ENCODE results near the gene TMA7. TPM values are rescaled to one million over a fixed set of nuclear protein-coding genes. Genes with fewer than 3 reads are reported as not detected.

Gene TMA7
- polyA plus RNA-seq, 2 of the 4 experiments (the other 2 are of a cell fraction) = 303 to 417 TPM

GRCh38 chr3:48451270-48451669, 11.2 kb downstream of the TMA7 start:
- no peak overlapping the region for H3K4me2 ChIP-seq
- CTCF ChIA-PET = interaction anchor here (5.0 kb wide), 1 partner anchor 15 kb away, joined by 33 read pairs; no protein-coding TSS in a partner anchor
- H3K4me1 ChIP-seq = peaks cover 9% of the 10 kb centered on the region; the same call in 1 of the 3 replicates
- 100% methylated on average over 1 of the region's 1 CpG for WGBS (ENCODE audit: missing lambda C conversion rate)
- DNase-seq (ENCODE audit: low read depth in 1 of 2, low spot score in 1 of 2) (no peak), FAIRE-seq (no peak), ATAC-seq (no peak)
- no peaks in the 10 kb centered on the region for H3K9me3 ChIP-seq
- TF ChIP-seq MAFK (IDR thresholded peaks at IDR 0.05; ENCODE audit: partially characterized antibody) = no peak
- no peak for TF ChIP-seq MYC (IDR thresholded peaks at IDR 0.05; ENCODE audit: borderline replicate concordance, low read length)
- TF ChIP-seq EHF (CRISPR knock-in tag; IDR thresholded peaks at IDR 0.05) = no peak
- TF ChIP-seq ESRRA (IDR thresholded peaks at IDR 0.05; ENCODE audit: borderline replicate concordance, low read length) = no peak
- TF ChIP-seq POLR2A (IDR thresholded peaks at IDR 0.05; ENCODE audit: low read length) = no peak
- no peak for TF ChIP-seq CHD4 (IDR thresholded peaks at IDR 0.05; ENCODE audit: borderline replicate concordance)
- TF ChIP-seq ZSCAN20 (CRISPR knock-in tag; IDR thresholded peaks at IDR 0.05) = no peak
- no peak for TF ChIP-seq TFCP2L1 (CRISPR knock-in tag; IDR thresholded peaks at IDR 0.05)
- TF ChIP-seq USF2 (IDR thresholded peaks at IDR 0.05) = no peak
- no peak for TF ChIP-seq HDAC2 (IDR thresholded peaks at IDR 0.05)
- TF ChIP-seq HMGXB4 (CRISPR knock-in tag; IDR thresholded peaks at IDR 0.05; ENCODE audit: borderline replicate concordance) = no peak
- TF ChIP-seq MAX (IDR thresholded peaks at IDR 0.05) = no peak
- no peak for TF ChIP-seq CEBPB (IDR thresholded peaks at IDR 0.05)
- TF ChIP-seq JUNB (IDR thresholded peaks at IDR 0.05) = no peak
- no peak for TF ChIP-seq BCL3 (IDR thresholded peaks at IDR 0.05)
- TF ChIP-seq HOXB13 (CRISPR knock-in tag; IDR thresholded peaks at IDR 0.05; ENCODE audit: low read depth) = no peak
- TF ChIP-seq RARB (CRISPR knock-in tag; IDR thresholded peaks at IDR 0.05) = no peak
- TF ChIP-seq SREBF2 (IDR thresholded peaks at IDR 0.05) = no peak
- no peak overlapping the region for H3K4me3 ChIP-seq
- H3K27ac ChIP-seq = no peak overlapping the region
- POLR2A ChIA-PET = no interaction called here

GRCh38 chr3:48456456-48456855, 16.4 kb downstream of the TMA7 start:
- POLR2A ChIA-PET = interaction anchor here (1.3 kb wide), 1 partner anchor 10 kb away, joined by 3 read pairs; the partner anchor contains the start of gene ATRIP

More at GRCh38 chr3:48456456-48456855, 16.4 kb downstream of the TMA7 start:
- Histone ChIP-seq H3K9me3 (no peaks in the 10 kb centered on the region), H3K4me1 (no peaks in the 10 kb centered on the region), H3K4me2 (no peak overlapping the region), H3K27ac (no peak overlapping the region), H3K4me3 (no peak overlapping the region)
- TF ChIP-seq HOXA7 (CRISPR knock-in tag; IDR thresholded peaks at IDR 0.05) = no peak
- TF ChIP-seq FOXS1 (CRISPR knock-in tag; IDR thresholded peaks at IDR 0.05) = no peak
- TF ChIP-seq ESRRA (IDR thresholded peaks at IDR 0.05; ENCODE audit: borderline replicate concordance, low read length) = no peak
- TF ChIP-seq SMC3 (IDR thresholded peaks at IDR 0.05) = no peak
- no peak for TF ChIP-seq SREBF2 (IDR thresholded peaks at IDR 0.05)
- TF ChIP-seq JUN (IDR thresholded peaks at IDR 0.05) = no peak
- no peak for TF ChIP-seq CBX2 (IDR thresholded peaks at IDR 0.05; ENCODE audit: borderline replicate concordance, low read depth)
- no peak for TF ChIP-seq USF2 (IDR thresholded peaks at IDR 0.05)
- no peak for TF ChIP-seq ZSCAN20 (CRISPR knock-in tag; IDR thresholded peaks at IDR 0.05)
- TF ChIP-seq ZNF302 (CRISPR knock-in tag; IDR thresholded peaks at IDR 0.05) = no peak
- FAIRE-seq (no peak), ATAC-seq (no peak), DNase-seq (ENCODE audit: low read depth in 1 of 2, low spot score in 1 of 2) (no peak)
- CTCF ChIA-PET = interaction anchor here (1.4 to 4.1 kb wide), 2 partner anchors 16 to 20 kb away, joined by 4 to 18 read pairs; no protein-coding TSS in a partner anchor
- 91% methylated on average over 1 of the region's 1 CpG for WGBS (ENCODE audit: missing lambda C conversion rate)
